SH-SY5Y (cell line): ENCODE data around the gene SLC17A8.

Experiments used
- GATA2 ChIP-seq: IDR thresholded peaks from 2 replicates; pipeline ENCODE4 v1.6.1; 2011; ENCODE audit warnings: mild to moderate bottlenecking, low read depth, low read length
- GATA3 ChIP-seq: IDR thresholded peaks from 2 replicates; pipeline ENCODE4 v1.6.1; 2011; ENCODE audit warnings: low read depth, mild to moderate bottlenecking, low read length, moderate library complexity

GRCh38 chr12:100383586-100384558 lies 27.0 kb downstream of the SLC17A8 start:
- TF ChIP-seq GATA3 (no peak), GATA2 (no peak)
